Measurements from ENCODE around the gene IL3. TPM values are rescaled to one million over a fixed set of nuclear protein-coding genes. Genes with fewer than 3 reads are reported as not detected.

The IL3 gene
- total RNA-seq, 4 donors from 2014 or later: not detected

- no peak for TF ChIP-seq CTCF (IDR thresholded peaks at IDR 0.05)
- no peak for ATAC-seq (ENCODE audit: low FRiP score)
- DNase-seq (ENCODE audit: low spot score): no peak
Measured at GRCh38 chr5:132044207-132044606, 16.2 kb upstream of the IL3 start.

- TF ChIP-seq CTCF (IDR thresholded peaks at IDR 0.05): no peak
- no peak for DNase-seq (ENCODE audit: low spot score)
- no peak for ATAC-seq (ENCODE audit: low FRiP score)
Measured at GRCh38 chr5:132046880-132047299, 13.6 kb upstream of the IL3 start.

GRCh38 chr5:132049093-132049492, 11.4 kb upstream of the IL3 start:
- ATAC-seq (ENCODE audit: low FRiP score) (no peak), DNase-seq (ENCODE audit: low spot score) (no peak)
- TF ChIP-seq CTCF (IDR thresholded peaks at IDR 0.05): no peak

- TF ChIP-seq CTCF (IDR thresholded peaks at IDR 0.05): no peak
- no peak for DNase-seq (ENCODE audit: low spot score)
- ATAC-seq (ENCODE audit: low FRiP score): no peak
Measured at GRCh38 chr5:132049559-132049958, 10.9 kb upstream of the IL3 start.

DNA sequence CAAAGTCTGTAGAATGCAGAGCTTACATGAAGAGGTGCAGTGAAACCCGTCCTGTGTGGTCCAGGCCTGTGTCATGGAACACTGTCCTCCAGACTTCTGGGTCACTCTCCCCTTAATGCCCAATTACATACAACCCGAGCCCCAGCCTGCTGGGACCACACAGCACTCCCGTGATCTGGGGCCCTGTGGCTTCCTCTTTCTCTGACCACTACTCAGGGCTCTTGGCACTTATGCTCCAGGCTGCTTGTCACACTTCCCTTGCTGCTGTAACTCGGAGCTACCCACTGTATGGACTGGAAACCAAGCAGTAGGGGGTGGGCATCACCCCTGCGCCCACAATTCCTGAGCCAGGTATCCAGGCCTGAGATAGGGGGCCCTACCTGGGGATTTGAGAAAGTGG, 10.3 kb upstream of the IL3 start:
- no peak for ATAC-seq (ENCODE audit: low FRiP score)
- no peak for TF ChIP-seq CTCF (IDR thresholded peaks at IDR 0.05)
- DNase-seq (ENCODE audit: low spot score): peak; percentile 21

DNA sequence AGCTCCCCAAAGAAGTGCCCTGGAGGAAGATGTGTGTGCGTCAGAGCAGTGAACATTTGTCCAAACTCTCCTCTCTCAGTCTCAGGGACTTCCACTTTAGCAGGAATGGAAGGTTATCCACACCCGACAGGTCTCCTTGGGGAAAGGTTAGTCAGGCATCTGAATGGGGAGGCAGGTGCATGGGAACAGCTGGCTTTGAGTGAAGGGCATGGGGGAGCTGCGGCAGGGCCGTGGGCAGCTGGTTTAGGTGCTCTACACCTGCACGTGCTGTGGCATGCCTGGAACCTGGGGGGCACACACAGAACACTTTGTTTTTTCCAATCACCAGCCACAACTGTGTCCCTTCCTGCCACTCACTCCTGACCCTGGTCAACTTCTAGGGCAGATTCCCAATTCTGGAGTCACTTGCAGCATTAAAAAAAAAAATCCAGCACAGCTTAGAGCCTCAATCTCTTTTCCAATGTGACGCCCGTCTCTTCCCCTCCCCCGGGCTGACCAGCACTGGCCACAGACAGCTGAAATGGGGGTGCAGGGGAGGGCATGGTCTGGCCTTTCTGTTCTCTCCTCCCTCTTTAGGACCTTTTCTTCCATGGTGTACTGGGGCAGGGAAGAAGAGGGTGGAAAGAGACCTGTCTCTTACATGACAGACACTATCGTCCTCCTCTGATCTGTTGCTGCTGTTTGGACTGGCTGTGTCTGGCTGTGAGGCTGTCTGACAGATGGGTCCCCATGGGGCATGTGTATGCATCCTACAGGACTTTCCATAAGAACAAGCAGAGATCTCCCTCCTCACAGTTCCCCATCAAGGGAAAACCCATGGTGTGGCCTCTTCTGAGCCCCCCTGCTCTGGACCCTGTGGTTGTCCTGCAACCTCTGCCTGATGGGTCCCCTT, 9.5 kb upstream of the IL3 start:
- ATAC-seq (ENCODE audit: low FRiP score): no peak
- TF ChIP-seq CTCF (IDR thresholded peaks at IDR 0.05): no peak

GRCh38 chr5:132052520-132052919, 7.9 kb upstream of the IL3 start:
- ATAC-seq (ENCODE audit: low FRiP score) (no peak), DNase-seq (ENCODE audit: low spot score) (peak; percentile 10)
- no peak for TF ChIP-seq CTCF (IDR thresholded peaks at IDR 0.05)

More for the DNA sequence above, 9.5 kb upstream of the IL3 start:
- peak; percentile 10 for DNase-seq (ENCODE audit: low spot score)
